Upper lobe of left lung (tissue), 6 donors: ENCODE results near the gene CKM. TPM values are rescaled to one million over a fixed set of nuclear protein-coding genes. Genes with fewer than 3 reads are reported as not detected.

ENCODE experiments used
- ATAC-seq, 2 donors: fragments of 200-7000 bp; cut with Tn5 transposase; one replicate each; pipeline ENCODE4 v1.9.1; 2022; ENCODE audit warnings: mild to moderate bottlenecking in 2 of 2, moderate library complexity in 2 of 2; ENCODE audit not compliant: low FRiP score in 2 of 2
- DNase-seq, 2 donors: peaks; one replicate each; pipeline ENCODE4 v3.0.0-alpha.2; 2019 to 2020
- H3K27ac ChIP-seq, 4 donors: fragments of 200-600 bp; sonication (generic); one replicate each; pipeline ENCODE4 v1.5.1; 2016 to 2019
- H3K27me3 ChIP-seq, 4 donors: fragments of 200-600 bp; sonication (generic); one replicate each; pipeline ENCODE4 v1.5.1; 2017 to 2019
- H3K36me3 ChIP-seq, 4 donors: fragments of 200-600 bp; sonication (generic); one replicate each; pipeline ENCODE4 v1.5.1; 2016 to 2019
- H3K4me1 ChIP-seq, 4 donors: fragments of 200-600 bp; sonication (generic); one replicate each; pipeline ENCODE4 v1.5.1; 2018 to 2019
- H3K4me3 ChIP-seq, 4 donors: fragments of 200-600 bp; sonication (generic); one replicate each; pipeline ENCODE4 v1.5.1; 2017 to 2019; ENCODE audit warnings: mild to moderate bottlenecking in 2 of 4, moderate library complexity in 1 of 4
- H3K9me3 ChIP-seq, 4 donors: fragments of 200-600 bp; sonication (generic); one replicate each; pipeline ENCODE4 v1.5.1; 2018 to 2019
- CTCF ChIP-seq, 6 experiments: fragments of 450-650 bp in 4 of 6; fragments of 200-600 bp in 2 of 6; sonication (generic) in 2 of 6; IDR thresholded peaks; one replicate each; pipeline ENCODE4 v1.5.1; 2016 to 2019; ENCODE audit warnings: antibody characterized with exemption in 6 of 6
- EP300 ChIP-seq, 4 donors: sonication (generic); formaldehyde crosslinking; IDR thresholded peaks; one replicate each; pipeline ENCODE4 v1.5.1; 2017; ENCODE audit warnings: antibody characterized with exemption in 4 of 4, control low read depth in 2 of 4
- POLR2A ChIP-seq, 4 donors: fragments of 450-650 bp; IDR thresholded peaks; one replicate each; pipeline ENCODE4 v1.5.1; 2016 to 2017; ENCODE audit warnings: antibody characterized with exemption in 4 of 4, mild to moderate bottlenecking in 2 of 4
- POLR2AphosphoS5 ChIP-seq, 2 donors: sonication (generic); formaldehyde crosslinking; IDR thresholded peaks; one replicate each; pipeline ENCODE4 v1.5.1; 2017; ENCODE audit warnings: antibody characterized with exemption in 2 of 2
- WGBS, 2 donors: methylation state at CpG; one replicate each; pipeline ENCODE4 v1.1.5; 2017 to 2018; 5-methylcytosine and 5-hydroxymethylcytosine counted together
- total RNA-seq, 6 donors: library from RNA; depleted of rRNA in 4 of 6; stranded (reverse); fragments of >200 nt in 4 of 6; gene quantifications; one replicate each; pipeline versions ENCODE4 v1.1.0 to v1.2.1, GENCODE V29; 2016 to 2021
- donor health status: DM: no; HTN: no; CAD: no; lungs with moderate emphysema.
- donor health status: DM: no; HTN: yes; CAD: no; lungs with severe emphysema.

Gene CKM
- total RNA-seq, 6 donors from 2014 or later = not detected

- ATAC-seq (no peak), DNase-seq (no peak)
- 76 to 77% methylated on average over 13 of the region's 13 CpGs for WGBS, 2 donors
- Histone ChIP-seq H3K9me3 (no peaks in the 10 kb centered on the region), H3K36me3 (no peaks in the 10 kb centered on the region), H3K4me3 (no peak overlapping the region), H3K27ac (no peak overlapping the region), H3K4me1 (peaks cover 0 to 20% (median 11%) of the 10 kb centered on the region in 4 donors), H3K27me3 (peaks cover 0 to 19% (median 8%) of the 10 kb centered on the region in 4 donors)
- TF ChIP-seq EP300 (IDR thresholded peaks at IDR 0.05) (no peak), POLR2AphosphoS5 (IDR thresholded peaks at IDR 0.05) (no peak)
Measured at GRCh38 chr19:45327404-45328143, 4.9 kb upstream of the CKM start.

- Histone ChIP-seq H3K4me3 (no peak overlapping the region), H3K9me3 (no peaks in the 10 kb centered on the region), H3K27ac (no peak overlapping the region), H3K36me3 (no peaks in the 10 kb centered on the region), H3K4me1 (peaks cover 0 to 20% (median 11%) of the 10 kb centered on the region in 4 donors), H3K27me3 (peaks cover 0 to 23% (median 8%) of the 10 kb centered on the region in 4 donors)
- no peak for ATAC-seq
- TF ChIP-seq POLR2A (IDR thresholded peaks at IDR 0.05) (no peak), POLR2AphosphoS5 (IDR thresholded peaks at IDR 0.05) (no peak), CTCF (IDR thresholded peaks at IDR 0.05) (no peak), EP300 (IDR thresholded peaks at IDR 0.05) (no peak)
- WGBS, 2 donors = 64 to 72% methylated on average over 11 of the region's 11 CpGs
- no peak for DNase-seq
Measured at GRCh38 chr19:45324349-45324907, 1.8 kb upstream of the CKM start.

GRCh38 chr19:45323671-45324081 lies 1.0 kb upstream of the CKM start:
- no peaks in the 10 kb centered on the region for H3K36me3 ChIP-seq
- peaks cover 0 to 23% (median 8%) of the 10 kb centered on the region in 4 donors for H3K27me3 ChIP-seq
- peaks cover 0 to 20% (median 11%) of the 10 kb centered on the region in 4 donors for H3K4me1 ChIP-seq
- no peaks in the 10 kb centered on the region for H3K9me3 ChIP-seq
- WGBS, 2 donors = 6 to 8% methylated on average over 9 to 16 of the region's 30 CpGs
- TF ChIP-seq POLR2AphosphoS5 (IDR thresholded peaks at IDR 0.05) (no peak), CTCF (IDR thresholded peaks at IDR 0.05) (no peak), EP300 (IDR thresholded peaks at IDR 0.05) (no peak), POLR2A (IDR thresholded peaks at IDR 0.05) (no peak)
- ATAC-seq (peak in 1 of 2 donors; percentile 18), DNase-seq (no peak)
- H3K27ac ChIP-seq = no peak overlapping the region
- peak overlapping the region in 1 of 4 donors; percentile 1 for H3K4me3 ChIP-seq

GRCh38 chr19:45322311-45322710 lies 364 bp downstream of the CKM start:
- peaks cover 0 to 20% (median 11%) of the 10 kb centered on the region in 4 donors for H3K4me1 ChIP-seq
- no peak for DNase-seq
- no peak for ATAC-seq
- H3K4me3 ChIP-seq = no peak overlapping the region
- peaks cover 0 to 23% (median 8%) of the 10 kb centered on the region in 4 donors for H3K27me3 ChIP-seq
- WGBS, 2 donors = 66 to 67% methylated on average over 10 to 11 of the region's 11 CpGs
- TF ChIP-seq CTCF (IDR thresholded peaks at IDR 0.05) (no peak), POLR2AphosphoS5 (IDR thresholded peaks at IDR 0.05) (no peak), EP300 (IDR thresholded peaks at IDR 0.05) (no peak), POLR2A (IDR thresholded peaks at IDR 0.05) (no peak)
- no peaks in the 10 kb centered on the region for H3K9me3 ChIP-seq
- no peak overlapping the region for H3K27ac ChIP-seq
- no peaks in the 10 kb centered on the region for H3K36me3 ChIP-seq

GRCh38 chr19:45321848-45322247 lies 827 bp downstream of the CKM start:
- Histone ChIP-seq H3K27me3 (peaks cover 0 to 23% (median 8%) of the 10 kb centered on the region in 4 donors), H3K27ac (no peak overlapping the region), H3K4me3 (no peak overlapping the region), H3K9me3 (no peaks in the 10 kb centered on the region), H3K36me3 (no peaks in the 10 kb centered on the region), H3K4me1 (peaks cover 0 to 20% (median 11%) of the 10 kb centered on the region in 4 donors)
- no peak for TF ChIP-seq EP300 (IDR thresholded peaks at IDR 0.05)
- no peak for TF ChIP-seq CTCF (IDR thresholded peaks at IDR 0.05)
- no peak for TF ChIP-seq POLR2A (IDR thresholded peaks at IDR 0.05)
- TF ChIP-seq POLR2AphosphoS5 (IDR thresholded peaks at IDR 0.05) = no peak
- ATAC-seq (no peak), DNase-seq (peak in 1 of 2 donors; percentile 48)
- 27 to 70% methylated on average over 2 to 7 of the region's 7 CpGs for WGBS, 2 donors
